GM23338 (cell line): ENCODE results near the gene RGS3. TPM values are rescaled to one million over a fixed set of nuclear protein-coding genes. Genes with fewer than 3 reads are reported as not detected.

ENCODE experiments used
- ATAC-seq: fragments of 200-7000 bp; cut with Tn5 transposase; 3 replicates; pipeline ENCODE4 v1.9.1; 2020
- DNase-seq: peaks from one replicate; pipeline ENCODE4 v3.0.0-alpha.2; 2015; ENCODE audit warnings: low spot score
- H2AFZ ChIP-seq: fragments of 200-600 bp; sonication (generic); 2 replicates; pipeline ENCODE4 v1.8.0; 2016; ENCODE audit warnings: antibody characterized with exemption, mild to moderate bottlenecking, moderate library complexity
- H3F3A ChIP-seq: fragments of 200-600 bp; sonication (generic); replicated peaks from 2 replicates; pipeline ENCODE4 v1.8.0; 2017; ENCODE audit warnings: antibody characterized with exemption, mixed run types, low read depth
- H3K27ac ChIP-seq: fragments of 200-600 bp; sonication (generic); 2 replicates; pipeline ENCODE4 v1.6.1; 2016; ENCODE audit warnings: low read depth
- H3K27me3 ChIP-seq: fragments of 200-600 bp; sonication (generic); 2 replicates; pipeline ENCODE4 v1.8.0; 2016; ENCODE audit warnings: mild to moderate bottlenecking, mixed run types, moderate library complexity; ENCODE audit not compliant: insufficient read depth
- H3K36me3 ChIP-seq: fragments of 200-600 bp; sonication (generic); 2 replicates; pipeline ENCODE4 v1.8.0; 2016; ENCODE audit warnings: mild to moderate bottlenecking; ENCODE audit not compliant: insufficient read depth
- H3K4me1 ChIP-seq: fragments of 200-600 bp; sonication (generic); 2 replicates; pipeline ENCODE4 v1.8.0; 2016; ENCODE audit warnings: mild to moderate bottlenecking, moderate library complexity; ENCODE audit not compliant: insufficient read depth
- H3K4me2 ChIP-seq: fragments of 200-600 bp; sonication (generic); 2 replicates; pipeline ENCODE4 v1.7.1; 2017; ENCODE audit warnings: mixed run types
- H3K4me3 ChIP-seq: fragments of 200-600 bp; sonication (generic); 2 replicates; pipeline ENCODE4 v1.6.1; 2016; ENCODE audit warnings: mixed run types
- H3K79me2 ChIP-seq: fragments of 200-600 bp; sonication (generic); replicated peaks from 2 replicates; pipeline ENCODE4 v1.8.0; 2017; ENCODE audit warnings: mild to moderate bottlenecking; ENCODE audit not compliant: insufficient read depth
- H3K9me2 ChIP-seq: fragments of 200-600 bp; sonication (generic); 2 replicates; pipeline ENCODE4 v1.8.0; 2017; ENCODE audit not compliant: insufficient read depth
- H4K20me1 ChIP-seq: fragments of 200-600 bp; sonication (generic); replicated peaks from 2 replicates; pipeline ENCODE4 v1.8.0; 2017; ENCODE audit warnings: mild to moderate bottlenecking; ENCODE audit not compliant: insufficient read depth
- H3K27ac Mint-ChIP-seq: 2 replicates; pipeline ENCODE4 v1.8.0; 2020; ENCODE audit warnings: inconsistent platforms, mild to moderate bottlenecking, moderate library complexity, mixed read lengths
- H3K27me3 Mint-ChIP-seq: 3 replicates; pipeline ENCODE4 v1.8.0; 2022; ENCODE audit warnings: low read depth, mild to moderate bottlenecking, moderate library complexity, mixed read lengths, inconsistent platforms; ENCODE audit not compliant: insufficient read depth, poor library complexity
- H3K36me3 Mint-ChIP-seq: 3 replicates; pipeline ENCODE4 v1.8.0; 2021; ENCODE audit warnings: low read depth, mild to moderate bottlenecking, inconsistent platforms, moderate library complexity, mixed read lengths
- H3K4me1 Mint-ChIP-seq: 3 replicates; pipeline ENCODE4 v1.8.0; 2020; ENCODE audit warnings: mild to moderate bottlenecking, inconsistent platforms, mixed read lengths
- H3K4me3 Mint-ChIP-seq: 3 replicates; pipeline ENCODE4 v1.8.0; 2021; ENCODE audit warnings: moderate library complexity, mild to moderate bottlenecking, inconsistent platforms, mixed read lengths
- H3K9me3 Mint-ChIP-seq: 3 replicates; pipeline ENCODE4 v1.8.0; 2020; ENCODE audit warnings: moderate library complexity, mild to moderate bottlenecking, inconsistent platforms, mixed read lengths
- CREB1 ChIP-seq: fragments of 250-450 bp; sonication (Bioruptor Pico); IDR thresholded peaks from 2 replicates; pipeline ENCODE4 v1.5.0; 2020; ENCODE audit warnings: low read depth, mild to moderate bottlenecking, moderate library complexity
- EZH2 ChIP-seq: fragments of 200-600 bp; sonication (generic); IDR thresholded peaks from one replicate; pipeline ENCODE4 v1.8.0; 2017; ENCODE audit warnings: antibody characterized with exemption, mild to moderate bottlenecking, low read depth; ENCODE audit not compliant: unreplicated experiment
- EZH2phosphoT487 ChIP-seq: fragments of 200-600 bp; sonication (generic); IDR thresholded peaks from one replicate; pipeline ENCODE4 v1.8.1; 2018; ENCODE audit warnings: antibody characterized with exemption; ENCODE audit not compliant: unreplicated experiment
- JUNB ChIP-seq: IDR thresholded peaks from one replicate; pipeline ENCODE4 v1.6.1; 2016; ENCODE audit warnings: antibody characterized with exemption; ENCODE audit not compliant: unreplicated experiment
- NANOG ChIP-seq: IDR thresholded peaks from 2 replicates; pipeline ENCODE4 v1.6.1; 2016; ENCODE audit warnings: antibody characterized with exemption, borderline replicate concordance
- POLR2AphosphoS5 ChIP-seq: IDR thresholded peaks from 2 replicates; pipeline ENCODE4 v1.6.1; 2016; ENCODE audit warnings: antibody characterized with exemption, low read depth
- STAT1 ChIP-seq: IDR thresholded peaks from one replicate; pipeline ENCODE4 v1.6.1; 2016; ENCODE audit warnings: antibody characterized with exemption; ENCODE audit not compliant: unreplicated experiment
- ZNF114 ChIP-seq: fragments of 250-450 bp; sonication (Bioruptor Pico); IDR thresholded peaks from 2 replicates; pipeline ENCODE4 v1.5.0; 2020; ENCODE audit warnings: mild to moderate bottlenecking, moderate library complexity
- ZNF331 ChIP-seq: fragments of 250-450 bp; sonication (Bioruptor Pico); IDR thresholded peaks from 2 replicates; pipeline ENCODE4 v1.5.0; 2020; ENCODE audit warnings: low read depth, mild to moderate bottlenecking, moderate library complexity
- polyA plus RNA-seq: library from polyadenylated mRNA; unstranded; fragments of >200 nt; fragmentation: Nextera tagmentation; extraction: Ambion mirVana; gene quantifications from 2 replicates; pipeline ENCODE4 v1.2.1, GENCODE V29; 2016
- total RNA-seq: library from RNA; depleted of rRNA; stranded (reverse); fragments of >200 nt; shearing (Covaris generic); gene quantifications from 2 replicates; pipeline ENCODE4 v1.2.3, GENCODE V29; 2014
- TF ChIP-seq, protein P1 (sequence below): IDR thresholded peaks from one replicate; pipeline ENCODE4 v1.6.1; 2018; ENCODE audit warnings: antibody characterized with exemption; ENCODE audit not compliant: unreplicated experiment
- TF ChIP-seq, protein P2 (sequence below), 2 experiments: fragments of 200-600 bp in 1 of 2; sonication (generic) in 1 of 2; conservative IDR thresholded peaks; 2 replicates each; pipeline versions ENCODE4 v1.5.1 to v1.6.1; 2016 to 2017; ENCODE audit warnings: antibody characterized with exemption in 2 of 2, low read depth in 2 of 2, mild to moderate bottlenecking in 2 of 2, moderate library complexity in 1 of 2
- TF ChIP-seq, protein P3 (sequence below): IDR thresholded peaks from 2 replicates; pipeline ENCODE4 v1.6.1; 2016; ENCODE audit warnings: antibody characterized with exemption
- TF ChIP-seq, protein P4 (sequence below): fragments of 250-450 bp; sonication (Bioruptor Pico); IDR thresholded peaks from 2 replicates; pipeline ENCODE4 v1.5.0; 2020; ENCODE audit warnings: mild to moderate bottlenecking, moderate library complexity

The RGS3 gene
- total and polyA plus RNA-seq, 2 experiments from 2014 or later, result 14.2 to 24.3 TPM

DNA sequence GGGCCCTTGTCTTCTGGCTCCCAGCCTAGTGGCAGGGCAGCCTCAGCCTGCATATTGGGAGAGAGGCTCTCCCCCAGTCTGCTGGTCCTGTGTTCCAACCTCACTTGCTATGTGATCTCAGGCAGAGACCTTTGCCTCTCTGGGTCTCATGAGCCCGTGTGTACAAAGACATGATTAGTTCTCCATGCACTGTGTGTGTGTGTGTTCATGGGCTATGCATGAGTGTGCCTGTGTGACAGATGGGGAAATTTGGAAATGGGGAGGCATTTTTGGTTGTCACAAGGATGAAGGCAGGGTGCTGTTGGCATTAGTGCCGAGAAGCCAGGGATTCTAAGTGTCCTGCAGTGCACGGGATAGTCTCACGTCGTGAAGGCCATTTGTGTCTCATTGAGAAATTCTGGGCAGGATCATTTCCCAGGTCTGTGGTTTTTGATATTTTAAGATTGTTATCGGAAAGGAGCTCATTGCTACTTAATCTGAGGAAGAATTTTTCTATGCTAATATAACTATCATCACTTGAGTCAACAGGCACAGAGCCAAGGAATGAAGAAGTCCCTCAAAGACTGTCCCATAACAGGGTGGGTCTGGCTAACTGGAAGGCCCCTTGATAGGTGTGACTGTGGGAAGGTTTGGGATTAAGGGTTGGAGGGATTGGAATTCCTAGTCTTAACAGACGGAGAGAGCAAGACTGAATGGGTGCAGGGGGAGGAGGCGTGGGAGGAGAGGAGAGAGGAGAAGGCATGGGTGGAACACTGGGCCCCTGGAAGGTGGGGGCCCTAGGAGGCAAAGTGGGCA is 168.5 kb downstream of the RGS3 start:
- Histone ChIP-seq H3K4me2 (no peak overlapping the region), H3K4me3 (no peak overlapping the region), H3F3A (no peaks in the 10 kb centered on the region), H3K27me3 (0 out of 2 replicates have a peak, but pooled peaks cover 4% of the 10 kb centered on the region), H4K20me1 (no peaks in the 10 kb centered on the region), H3K36me3 (no peaks in the 10 kb centered on the region), H3K79me2 (no peaks in the 10 kb centered on the region), H3K9me2 (no peaks in the 10 kb centered on the region), H3K4me1 (no peaks in the 10 kb centered on the region), H2AFZ (no peak overlapping the region), H3K27ac (no peak overlapping the region)
- ATAC-seq (no peak), DNase-seq (no peak)
- no peaks in the 10 kb centered on the region for H3K36me3 Mint-ChIP-seq
- TF ChIP-seq, protein P1, sequence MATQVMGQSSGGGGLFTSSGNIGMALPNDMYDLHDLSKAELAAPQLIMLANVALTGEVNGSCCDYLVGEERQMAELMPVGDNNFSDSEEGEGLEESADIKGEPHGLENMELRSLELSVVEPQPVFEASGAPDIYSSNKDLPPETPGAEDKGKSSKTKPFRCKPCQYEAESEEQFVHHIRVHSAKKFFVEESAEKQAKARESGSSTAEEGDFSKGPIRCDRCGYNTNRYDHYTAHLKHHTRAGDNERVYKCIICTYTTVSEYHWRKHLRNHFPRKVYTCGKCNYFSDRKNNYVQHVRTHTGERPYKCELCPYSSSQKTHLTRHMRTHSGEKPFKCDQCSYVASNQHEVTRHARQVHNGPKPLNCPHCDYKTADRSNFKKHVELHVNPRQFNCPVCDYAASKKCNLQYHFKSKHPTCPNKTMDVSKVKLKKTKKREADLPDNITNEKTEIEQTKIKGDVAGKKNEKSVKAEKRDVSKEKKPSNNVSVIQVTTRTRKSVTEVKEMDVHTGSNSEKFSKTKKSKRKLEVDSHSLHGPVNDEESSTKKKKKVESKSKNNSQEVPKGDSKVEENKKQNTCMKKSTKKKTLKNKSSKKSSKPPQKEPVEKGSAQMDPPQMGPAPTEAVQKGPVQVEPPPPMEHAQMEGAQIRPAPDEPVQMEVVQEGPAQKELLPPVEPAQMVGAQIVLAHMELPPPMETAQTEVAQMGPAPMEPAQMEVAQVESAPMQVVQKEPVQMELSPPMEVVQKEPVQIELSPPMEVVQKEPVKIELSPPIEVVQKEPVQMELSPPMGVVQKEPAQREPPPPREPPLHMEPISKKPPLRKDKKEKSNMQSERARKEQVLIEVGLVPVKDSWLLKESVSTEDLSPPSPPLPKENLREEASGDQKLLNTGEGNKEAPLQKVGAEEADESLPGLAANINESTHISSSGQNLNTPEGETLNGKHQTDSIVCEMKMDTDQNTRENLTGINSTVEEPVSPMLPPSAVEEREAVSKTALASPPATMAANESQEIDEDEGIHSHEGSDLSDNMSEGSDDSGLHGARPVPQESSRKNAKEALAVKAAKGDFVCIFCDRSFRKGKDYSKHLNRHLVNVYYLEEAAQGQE, result no peak
- TF ChIP-seq STAT1, result no peak
- TF ChIP-seq, protein P2, sequence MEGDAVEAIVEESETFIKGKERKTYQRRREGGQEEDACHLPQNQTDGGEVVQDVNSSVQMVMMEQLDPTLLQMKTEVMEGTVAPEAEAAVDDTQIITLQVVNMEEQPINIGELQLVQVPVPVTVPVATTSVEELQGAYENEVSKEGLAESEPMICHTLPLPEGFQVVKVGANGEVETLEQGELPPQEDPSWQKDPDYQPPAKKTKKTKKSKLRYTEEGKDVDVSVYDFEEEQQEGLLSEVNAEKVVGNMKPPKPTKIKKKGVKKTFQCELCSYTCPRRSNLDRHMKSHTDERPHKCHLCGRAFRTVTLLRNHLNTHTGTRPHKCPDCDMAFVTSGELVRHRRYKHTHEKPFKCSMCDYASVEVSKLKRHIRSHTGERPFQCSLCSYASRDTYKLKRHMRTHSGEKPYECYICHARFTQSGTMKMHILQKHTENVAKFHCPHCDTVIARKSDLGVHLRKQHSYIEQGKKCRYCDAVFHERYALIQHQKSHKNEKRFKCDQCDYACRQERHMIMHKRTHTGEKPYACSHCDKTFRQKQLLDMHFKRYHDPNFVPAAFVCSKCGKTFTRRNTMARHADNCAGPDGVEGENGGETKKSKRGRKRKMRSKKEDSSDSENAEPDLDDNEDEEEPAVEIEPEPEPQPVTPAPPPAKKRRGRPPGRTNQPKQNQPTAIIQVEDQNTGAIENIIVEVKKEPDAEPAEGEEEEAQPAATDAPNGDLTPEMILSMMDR (conservative IDR thresholded peaks at IDR 0.05; ENCODE audit: low read depth in 2 of 2), result no peak
- TF ChIP-seq NANOG, result no peak
- no peak for TF ChIP-seq EZH2phosphoT487
- TF ChIP-seq, protein P3, sequence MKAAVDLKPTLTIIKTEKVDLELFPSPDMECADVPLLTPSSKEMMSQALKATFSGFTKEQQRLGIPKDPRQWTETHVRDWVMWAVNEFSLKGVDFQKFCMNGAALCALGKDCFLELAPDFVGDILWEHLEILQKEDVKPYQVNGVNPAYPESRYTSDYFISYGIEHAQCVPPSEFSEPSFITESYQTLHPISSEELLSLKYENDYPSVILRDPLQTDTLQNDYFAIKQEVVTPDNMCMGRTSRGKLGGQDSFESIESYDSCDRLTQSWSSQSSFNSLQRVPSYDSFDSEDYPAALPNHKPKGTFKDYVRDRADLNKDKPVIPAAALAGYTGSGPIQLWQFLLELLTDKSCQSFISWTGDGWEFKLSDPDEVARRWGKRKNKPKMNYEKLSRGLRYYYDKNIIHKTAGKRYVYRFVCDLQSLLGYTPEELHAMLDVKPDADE, result no peak
- TF ChIP-seq, protein P4, sequence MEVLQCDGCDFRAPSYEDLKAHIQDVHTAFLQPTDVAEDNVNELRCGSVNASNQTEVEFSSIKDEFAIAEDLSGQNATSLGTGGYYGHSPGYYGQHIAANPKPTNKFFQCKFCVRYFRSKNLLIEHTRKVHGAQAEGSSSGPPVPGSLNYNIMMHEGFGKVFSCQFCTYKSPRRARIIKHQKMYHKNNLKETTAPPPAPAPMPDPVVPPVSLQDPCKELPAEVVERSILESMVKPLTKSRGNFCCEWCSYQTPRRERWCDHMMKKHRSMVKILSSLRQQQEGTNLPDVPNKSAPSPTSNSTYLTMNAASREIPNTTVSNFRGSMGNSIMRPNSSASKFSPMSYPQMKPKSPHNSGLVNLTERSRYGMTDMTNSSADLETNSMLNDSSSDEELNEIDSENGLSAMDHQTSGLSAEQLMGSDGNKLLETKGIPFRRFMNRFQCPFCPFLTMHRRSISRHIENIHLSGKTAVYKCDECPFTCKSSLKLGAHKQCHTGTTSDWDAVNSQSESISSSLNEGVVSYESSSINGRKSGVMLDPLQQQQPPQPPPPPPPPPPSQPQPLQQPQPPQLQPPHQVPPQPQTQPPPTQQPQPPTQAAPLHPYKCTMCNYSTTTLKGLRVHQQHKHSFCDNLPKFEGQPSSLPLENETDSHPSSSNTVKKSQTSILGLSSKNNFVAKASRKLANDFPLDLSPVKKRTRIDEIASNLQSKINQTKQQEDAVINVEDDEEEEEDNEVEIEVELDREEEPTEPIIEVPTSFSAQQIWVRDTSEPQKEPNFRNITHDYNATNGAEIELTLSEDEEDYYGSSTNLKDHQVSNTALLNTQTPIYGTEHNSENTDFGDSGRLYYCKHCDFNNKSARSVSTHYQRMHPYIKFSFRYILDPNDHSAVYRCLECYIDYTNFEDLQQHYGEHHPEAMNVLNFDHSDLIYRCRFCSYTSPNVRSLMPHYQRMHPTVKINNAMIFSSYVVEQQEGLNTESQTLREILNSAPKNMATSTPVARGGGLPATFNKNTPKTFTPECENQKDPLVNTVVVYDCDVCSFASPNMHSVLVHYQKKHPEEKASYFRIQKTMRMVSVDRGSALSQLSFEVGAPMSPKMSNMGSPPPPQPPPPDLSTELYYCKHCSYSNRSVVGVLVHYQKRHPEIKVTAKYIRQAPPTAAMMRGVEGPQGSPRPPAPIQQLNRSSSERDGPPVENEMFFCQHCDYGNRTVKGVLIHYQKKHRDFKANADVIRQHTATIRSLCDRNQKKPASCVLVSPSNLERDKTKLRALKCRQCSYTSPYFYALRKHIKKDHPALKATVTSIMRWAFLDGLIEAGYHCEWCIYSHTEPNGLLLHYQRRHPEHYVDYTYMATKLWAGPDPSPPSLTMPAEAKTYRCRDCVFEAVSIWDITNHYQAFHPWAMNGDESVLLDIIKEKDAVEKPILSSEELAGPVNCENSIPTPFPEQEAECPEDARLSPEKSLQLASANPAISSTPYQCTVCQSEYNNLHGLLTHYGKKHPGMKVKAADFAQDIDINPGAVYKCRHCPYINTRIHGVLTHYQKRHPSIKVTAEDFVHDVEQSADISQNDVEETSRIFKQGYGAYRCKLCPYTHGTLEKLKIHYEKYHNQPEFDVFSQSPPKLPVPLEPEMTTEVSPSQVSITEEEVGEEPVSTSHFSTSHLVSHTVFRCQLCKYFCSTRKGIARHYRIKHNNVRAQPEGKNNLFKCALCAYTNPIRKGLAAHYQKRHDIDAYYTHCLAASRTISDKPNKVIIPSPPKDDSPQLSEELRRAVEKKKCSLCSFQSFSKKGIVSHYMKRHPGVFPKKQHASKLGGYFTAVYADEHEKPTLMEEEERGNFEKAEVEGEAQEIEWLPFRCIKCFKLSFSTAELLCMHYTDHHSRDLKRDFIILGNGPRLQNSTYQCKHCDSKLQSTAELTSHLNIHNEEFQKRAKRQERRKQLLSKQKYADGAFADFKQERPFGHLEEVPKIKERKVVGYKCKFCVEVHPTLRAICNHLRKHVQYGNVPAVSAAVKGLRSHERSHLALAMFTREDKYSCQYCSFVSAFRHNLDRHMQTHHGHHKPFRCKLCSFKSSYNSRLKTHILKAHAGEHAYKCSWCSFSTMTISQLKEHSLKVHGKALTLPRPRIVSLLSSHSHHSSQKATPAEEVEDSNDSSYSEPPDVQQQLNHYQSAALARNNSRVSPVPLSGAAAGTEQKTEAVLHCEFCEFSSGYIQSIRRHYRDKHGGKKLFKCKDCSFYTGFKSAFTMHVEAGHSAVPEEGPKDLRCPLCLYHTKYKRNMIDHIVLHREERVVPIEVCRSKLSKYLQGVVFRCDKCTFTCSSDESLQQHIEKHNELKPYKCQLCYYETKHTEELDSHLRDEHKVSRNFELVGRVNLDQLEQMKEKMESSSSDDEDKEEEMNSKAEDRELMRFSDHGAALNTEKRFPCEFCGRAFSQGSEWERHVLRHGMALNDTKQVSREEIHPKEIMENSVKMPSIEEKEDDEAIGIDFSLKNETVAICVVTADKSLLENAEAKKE (CRISPR knock-in tag), result no peak
- no peak for TF ChIP-seq CREB1 (CRISPR knock-in tag)
- TF ChIP-seq EZH2, result no peak
- no peak for TF ChIP-seq JUNB
- TF ChIP-seq ZNF114 (CRISPR knock-in tag), result no peak
- TF ChIP-seq ZNF331, result no peak
- TF ChIP-seq POLR2AphosphoS5, result no peak
- H3K27ac Mint-ChIP-seq, result no peak overlapping the region
- H3K4me1 Mint-ChIP-seq, result peaks cover 15% of the 10 kb centered on the region
- H3K9me3 Mint-ChIP-seq, result no peaks in the 10 kb centered on the region
- H3K27me3 Mint-ChIP-seq, result peaks cover 14% of the 10 kb centered on the region
- H3K4me3 Mint-ChIP-seq, result no peak overlapping the region
